Natural killer cell (primary cell): ENCODE results near the gene HSDL2. TPM values are rescaled to one million over a fixed set of nuclear protein-coding genes. Genes with fewer than 3 reads are reported as not detected.

Experiments
- ATAC-seq, 3 donors: fragments of 150-1000 bp in 2 of 3; fragments of 200-7000 bp in 1 of 3; cut with Tn5 transposase; 1 replicate in 1 of 3; 2 replicates in 2 of 3; pipeline ENCODE4 v1.10.0; 2021; ENCODE audit warnings: mild to moderate bottlenecking in 2 of 3, moderate library complexity in 2 of 3
- DNase-seq, 2 donors: peaks; one replicate each; pipeline versions ENCODE4 v3.0.0 to v3.0.0-alpha.2; 2013 to 2021; ENCODE audit warnings: mixed read lengths in 1 of 2
- H3K27ac ChIP-seq: one replicate; pipeline ENCODE4 v1.5.1; 2013; ENCODE audit warnings: mild to moderate bottlenecking, low read length
- H3K27me3 ChIP-seq: one replicate; pipeline ENCODE4 v1.6.1; 2013; ENCODE audit warnings: low read length; ENCODE audit not compliant: control insufficient read depth, insufficient read depth
- H3K36me3 ChIP-seq: one replicate; pipeline ENCODE4 v1.6.1; 2013; ENCODE audit warnings: low read length; ENCODE audit not compliant: control insufficient read depth, insufficient read depth
- H3K4me1 ChIP-seq: one replicate; pipeline ENCODE4 v1.6.1; 2013; ENCODE audit warnings: low read length; ENCODE audit not compliant: control insufficient read depth, insufficient read depth
- H3K4me3 ChIP-seq: one replicate; pipeline ENCODE4 v1.5.1; 2013; ENCODE audit warnings: low read length
- H3K9me3 ChIP-seq: one replicate; pipeline ENCODE4 v1.6.1; 2013; ENCODE audit warnings: low read length; ENCODE audit not compliant: control insufficient read depth, insufficient read depth
- H3K27ac Mint-ChIP-seq, 2 donors: one replicate each; pipeline ENCODE4 v1.8.0; 2022; ENCODE audit warnings: mild to moderate bottlenecking in 2 of 2, mixed read lengths in 2 of 2, moderate library complexity in 1 of 2
- H3K27me3 Mint-ChIP-seq, 2 donors: one replicate each; pipeline ENCODE4 v1.8.0; 2022; ENCODE audit warnings: low read depth in 2 of 2, mixed read lengths in 2 of 2
- H3K36me3 Mint-ChIP-seq: one replicate; pipeline ENCODE4 v1.8.0; 2022; ENCODE audit warnings: mixed read lengths
- H3K4me1 Mint-ChIP-seq, 2 donors: one replicate each; pipeline ENCODE4 v1.8.0; 2022; ENCODE audit warnings: mixed read lengths in 2 of 2
- H3K4me3 Mint-ChIP-seq: one replicate; pipeline ENCODE4 v1.8.0; 2022; ENCODE audit warnings: mild to moderate bottlenecking, moderate library complexity, mixed read lengths
- H3K9me3 Mint-ChIP-seq, 2 donors: one replicate each; pipeline ENCODE4 v1.8.0; 2022; ENCODE audit warnings: mixed read lengths in 2 of 2
- CTCF ChIP-seq: fragments of 200-600 bp; IDR thresholded peaks from one replicate; pipeline ENCODE4 v1.8.0; 2022; ENCODE audit warnings: antibody characterized with exemption
- WGBS: methylation state at CpG from one replicate; pipeline ENCODE4 v1.1.7; 2013; ENCODE audit warnings: missing lambda C conversion rate; ENCODE audit not compliant: insufficient coverage; 5-methylcytosine and 5-hydroxymethylcytosine counted together
- intact Hi-C: fragments of 100-400 bp; cut with micrococcal nuclease; formaldehyde crosslinking; loops from one replicate; pipeline ENCODE4 v1.14.2; 2022
- total RNA-seq, 4 donors: library from RNA; stranded (reverse); fragments of 120-200 nt in 1 of 4; gene quantifications; one replicate each; pipeline versions ENCODE4 v1.2.3 to v1.2.4, GENCODE V29; 2013 to 2022

Gene HSDL2
- total RNA-seq, 3 donors from 2014 or later (not counting 1 experiment from before 2014, with no cell fraction given): 7.9 to 18.3 (median 8.6) TPM

- WGBS: 95% methylated on average over 6 of the region's 7 CpGs
- Histone ChIP-seq H3K27ac (no peak overlapping the region), H3K36me3 (no peaks in the 10 kb centered on the region), H3K9me3 (no peaks in the 10 kb centered on the region), H3K4me3 (no peak overlapping the region), H3K4me1 (peaks cover 7% of the 10 kb centered on the region), H3K27me3 (no peaks in the 10 kb centered on the region)
- no peak for TF ChIP-seq CTCF
- ATAC-seq (no peak), DNase-seq (no peak)
- Mint-ChIP-seq H3K27me3 (no peaks in the 10 kb centered on the region), H3K36me3 (no peaks in the 10 kb centered on the region), H3K27ac (no peak overlapping the region), H3K4me1 (peaks cover 41 to 44% of the 10 kb centered on the region in 2 donors), H3K9me3 (no peaks in the 10 kb centered on the region), H3K4me3 (no peak overlapping the region)
- intact Hi-C loops: no loop called here
These were observed 2.2 kb downstream of the HSDL2 start for GRCh38 chr9:112382066-112382465.

GRCh38 chr9:112382501-112383364, 2.8 kb downstream of the HSDL2 start:
- H3K36me3 ChIP-seq: no peaks in the 10 kb centered on the region
- no peaks in the 10 kb centered on the region for H3K9me3 ChIP-seq
- no peaks in the 10 kb centered on the region for H3K9me3 Mint-ChIP-seq
- H3K4me3 ChIP-seq: no peak overlapping the region
- no peak overlapping the region for H3K27ac ChIP-seq
- DNase-seq (no peak), ATAC-seq (no peak)
- intact Hi-C loops: no loop called here
- peaks cover 36 to 43% of the 10 kb centered on the region in 2 donors for H3K4me1 Mint-ChIP-seq
- no peaks in the 10 kb centered on the region for H3K27me3 ChIP-seq
- H3K4me1 ChIP-seq: peaks cover 6% of the 10 kb centered on the region
- WGBS: 93% methylated on average over 9 of the region's 11 CpGs
- H3K4me3 Mint-ChIP-seq: no peak overlapping the region
- H3K27ac Mint-ChIP-seq: no peak overlapping the region
- no peak for TF ChIP-seq CTCF
- H3K36me3 Mint-ChIP-seq: no peaks in the 10 kb centered on the region
- no peaks in the 10 kb centered on the region for H3K27me3 Mint-ChIP-seq

- no peaks in the 10 kb centered on the region for H3K36me3 ChIP-seq
- H3K27ac ChIP-seq: no peak overlapping the region
- H3K36me3 Mint-ChIP-seq: no peaks in the 10 kb centered on the region
- WGBS: 94% methylated on average over 1 of the region's 1 CpG
- H3K4me1 ChIP-seq: no peaks in the 10 kb centered on the region
- DNase-seq: no peak
- no peak for ATAC-seq
- no peaks in the 10 kb centered on the region for H3K27me3 Mint-ChIP-seq
- H3K4me3 ChIP-seq: no peak overlapping the region
- no peaks in the 10 kb centered on the region for H3K9me3 ChIP-seq
- H3K9me3 Mint-ChIP-seq: no peaks in the 10 kb centered on the region
- H3K4me1 Mint-ChIP-seq: peaks cover 21 to 28% of the 10 kb centered on the region in 2 donors
- H3K27ac Mint-ChIP-seq: no peak overlapping the region
- TF ChIP-seq CTCF: no peak
- H3K4me3 Mint-ChIP-seq: no peak overlapping the region
- intact Hi-C loops: no loop called here
- H3K27me3 ChIP-seq: no peaks in the 10 kb centered on the region
These were observed 4.3 kb downstream of the HSDL2 start for GRCh38 chr9:112384219-112384618.
